GM23338 (cell line): ENCODE data around the gene TGOLN2. TPM values are rescaled to one million over a fixed set of nuclear protein-coding genes. Genes with fewer than 3 reads are reported as not detected.
"Not testable (repeated sequence)": the region's sequence is repeated elsewhere in the genome, so short reads cannot be mapped to it uniquely, and the experiment has no call there.

Source experiments
- ATAC-seq: fragments of 200-7000 bp; cut with Tn5 transposase; 3 replicates; pipeline ENCODE4 v1.9.1; 2020
- DNase-seq: peaks from one replicate; pipeline ENCODE4 v3.0.0-alpha.2; 2015; ENCODE audit warnings: low spot score
- H2AFZ ChIP-seq: fragments of 200-600 bp; sonication (generic); 2 replicates; pipeline ENCODE4 v1.8.0; 2016; ENCODE audit warnings: antibody characterized with exemption, mild to moderate bottlenecking, moderate library complexity
- H3F3A ChIP-seq: fragments of 200-600 bp; sonication (generic); replicated peaks from 2 replicates; pipeline ENCODE4 v1.8.0; 2017; ENCODE audit warnings: antibody characterized with exemption, mixed run types, low read depth
- H3K27ac ChIP-seq: fragments of 200-600 bp; sonication (generic); 2 replicates; pipeline ENCODE4 v1.6.1; 2016; ENCODE audit warnings: low read depth
- H3K27me3 ChIP-seq: fragments of 200-600 bp; sonication (generic); 2 replicates; pipeline ENCODE4 v1.8.0; 2016; ENCODE audit warnings: mild to moderate bottlenecking, mixed run types, moderate library complexity; ENCODE audit not compliant: insufficient read depth
- H3K36me3 ChIP-seq: fragments of 200-600 bp; sonication (generic); 2 replicates; pipeline ENCODE4 v1.8.0; 2016; ENCODE audit warnings: mild to moderate bottlenecking; ENCODE audit not compliant: insufficient read depth
- H3K4me1 ChIP-seq: fragments of 200-600 bp; sonication (generic); 2 replicates; pipeline ENCODE4 v1.8.0; 2016; ENCODE audit warnings: mild to moderate bottlenecking, moderate library complexity; ENCODE audit not compliant: insufficient read depth
- H3K4me2 ChIP-seq: fragments of 200-600 bp; sonication (generic); 2 replicates; pipeline ENCODE4 v1.7.1; 2017; ENCODE audit warnings: mixed run types
- H3K4me3 ChIP-seq: fragments of 200-600 bp; sonication (generic); 2 replicates; pipeline ENCODE4 v1.6.1; 2016; ENCODE audit warnings: mixed run types
- H3K79me2 ChIP-seq: fragments of 200-600 bp; sonication (generic); replicated peaks from 2 replicates; pipeline ENCODE4 v1.8.0; 2017; ENCODE audit warnings: mild to moderate bottlenecking; ENCODE audit not compliant: insufficient read depth
- H3K9me2 ChIP-seq: fragments of 200-600 bp; sonication (generic); 2 replicates; pipeline ENCODE4 v1.8.0; 2017; ENCODE audit not compliant: insufficient read depth
- H4K20me1 ChIP-seq: fragments of 200-600 bp; sonication (generic); replicated peaks from 2 replicates; pipeline ENCODE4 v1.8.0; 2017; ENCODE audit warnings: mild to moderate bottlenecking; ENCODE audit not compliant: insufficient read depth
- H3K27ac Mint-ChIP-seq: 2 replicates; pipeline ENCODE4 v1.8.0; 2020; ENCODE audit warnings: inconsistent platforms, mild to moderate bottlenecking, moderate library complexity, mixed read lengths
- H3K27me3 Mint-ChIP-seq: 3 replicates; pipeline ENCODE4 v1.8.0; 2022; ENCODE audit warnings: low read depth, mild to moderate bottlenecking, moderate library complexity, mixed read lengths, inconsistent platforms; ENCODE audit not compliant: insufficient read depth, poor library complexity
- H3K36me3 Mint-ChIP-seq: 3 replicates; pipeline ENCODE4 v1.8.0; 2021; ENCODE audit warnings: low read depth, mild to moderate bottlenecking, inconsistent platforms, moderate library complexity, mixed read lengths
- H3K4me1 Mint-ChIP-seq: 3 replicates; pipeline ENCODE4 v1.8.0; 2020; ENCODE audit warnings: mild to moderate bottlenecking, inconsistent platforms, mixed read lengths
- H3K4me3 Mint-ChIP-seq: 3 replicates; pipeline ENCODE4 v1.8.0; 2021; ENCODE audit warnings: moderate library complexity, mild to moderate bottlenecking, inconsistent platforms, mixed read lengths
- H3K9me3 Mint-ChIP-seq: 3 replicates; pipeline ENCODE4 v1.8.0; 2020; ENCODE audit warnings: moderate library complexity, mild to moderate bottlenecking, inconsistent platforms, mixed read lengths
- CREB1 ChIP-seq: fragments of 250-450 bp; sonication (Bioruptor Pico); IDR thresholded peaks from 2 replicates; pipeline ENCODE4 v1.5.0; 2020; ENCODE audit warnings: low read depth, mild to moderate bottlenecking, moderate library complexity
- ETS1 ChIP-seq: IDR thresholded peaks from 2 replicates; pipeline ENCODE4 v1.6.1; 2016; ENCODE audit warnings: antibody characterized with exemption
- EZH2phosphoT487 ChIP-seq: fragments of 200-600 bp; sonication (generic); IDR thresholded peaks from one replicate; pipeline ENCODE4 v1.8.1; 2018; ENCODE audit warnings: antibody characterized with exemption; ENCODE audit not compliant: unreplicated experiment
- JUNB ChIP-seq: IDR thresholded peaks from one replicate; pipeline ENCODE4 v1.6.1; 2016; ENCODE audit warnings: antibody characterized with exemption; ENCODE audit not compliant: unreplicated experiment
- POLR2AphosphoS5 ChIP-seq: IDR thresholded peaks from 2 replicates; pipeline ENCODE4 v1.6.1; 2016; ENCODE audit warnings: antibody characterized with exemption, low read depth
- REST ChIP-seq: IDR thresholded peaks from one replicate; pipeline ENCODE4 v1.6.1; 2018; ENCODE audit warnings: antibody characterized with exemption; ENCODE audit not compliant: unreplicated experiment
- STAT1 ChIP-seq: IDR thresholded peaks from one replicate; pipeline ENCODE4 v1.6.1; 2016; ENCODE audit warnings: antibody characterized with exemption; ENCODE audit not compliant: unreplicated experiment
- ZNF114 ChIP-seq: fragments of 250-450 bp; sonication (Bioruptor Pico); IDR thresholded peaks from 2 replicates; pipeline ENCODE4 v1.5.0; 2020; ENCODE audit warnings: mild to moderate bottlenecking, moderate library complexity
- ZNF331 ChIP-seq: fragments of 250-450 bp; sonication (Bioruptor Pico); IDR thresholded peaks from 2 replicates; pipeline ENCODE4 v1.5.0; 2020; ENCODE audit warnings: low read depth, mild to moderate bottlenecking, moderate library complexity
- polyA plus RNA-seq: library from polyadenylated mRNA; unstranded; fragments of >200 nt; fragmentation: Nextera tagmentation; extraction: Ambion mirVana; gene quantifications from 2 replicates; pipeline ENCODE4 v1.2.1, GENCODE V29; 2016
- total RNA-seq: library from RNA; depleted of rRNA; stranded (reverse); fragments of >200 nt; shearing (Covaris generic); gene quantifications from 2 replicates; pipeline ENCODE4 v1.2.3, GENCODE V29; 2014
- TF ChIP-seq, protein P1 (sequence below): fragments of 250-450 bp; sonication (Bioruptor Pico); IDR thresholded peaks from 2 replicates; pipeline ENCODE4 v1.5.0; 2020; ENCODE audit warnings: mild to moderate bottlenecking, moderate library complexity

TGOLN2 gene
- total and polyA plus RNA-seq, 2 experiments from 2014 or later = 20.8 to 48.3 TPM

DNA sequence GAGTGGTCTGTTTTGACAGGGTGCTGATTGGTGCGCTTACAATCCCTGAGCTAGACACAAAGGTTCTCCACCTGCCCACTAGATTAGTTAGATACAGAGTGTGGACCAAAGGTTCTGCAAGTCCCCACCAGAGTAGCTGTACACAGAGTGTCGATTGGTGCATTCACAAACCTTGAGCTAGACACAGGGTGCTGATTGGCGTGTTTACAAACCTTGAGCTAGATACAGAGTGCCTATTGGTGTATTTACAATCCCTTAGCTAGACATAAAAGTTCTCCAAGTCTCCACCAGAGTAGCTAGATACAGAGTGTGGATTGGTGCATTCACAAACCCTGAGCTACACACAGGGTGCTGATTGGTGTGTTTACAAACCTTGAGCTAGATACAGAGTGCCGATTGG, 6.1 kb upstream of the TGOLN2 start:
- not testable (repeated sequence) for ATAC-seq, H4K20me1 ChIP-seq, DNase-seq, H3K27ac Mint-ChIP-seq, H3K27ac ChIP-seq, H3K4me3 Mint-ChIP-seq, H2AFZ ChIP-seq, H3K27me3 ChIP-seq, H3F3A ChIP-seq, H3K4me2 ChIP-seq, H3K36me3 ChIP-seq, H3K79me2 ChIP-seq, H3K27me3 Mint-ChIP-seq, H3K9me2 ChIP-seq, H3K36me3 Mint-ChIP-seq, H3K4me3 ChIP-seq, H3K9me3 Mint-ChIP-seq
- H3K4me1 Mint-ChIP-seq = peaks cover 21% of the 10 kb centered on the region; the same call in 2 of the 3 replicates
- H3K4me1 ChIP-seq = peaks cover 12% of the 10 kb centered on the region; the same call in 1 of the 2 replicates

- DNase-seq (no peak), ATAC-seq (peak; percentile 3; the same call in 1 of the 3 replicates)
- Histone ChIP-seq H3F3A (no peaks in the 10 kb centered on the region), H3K36me3 (no peaks in the 10 kb centered on the region; the same call in 1 of the 2 replicates), H3K4me3 (no peak overlapping the region), H3K79me2 (peaks cover 15% of the 10 kb centered on the region), H3K4me2 (no peak overlapping the region), H3K9me2 (no peaks in the 10 kb centered on the region), H4K20me1 (peaks cover 9% of the 10 kb centered on the region), H3K4me1 (peaks cover 30% of the 10 kb centered on the region), H2AFZ (0 out of 2 replicates have a peak overlapping the region, but pooled peaks have one; percentile 16), H3K27ac (no peak overlapping the region), H3K27me3 (no peaks in the 10 kb centered on the region)
- H3K27ac Mint-ChIP-seq = no peak overlapping the region
- peaks cover 32% of the 10 kb centered on the region for H3K4me1 Mint-ChIP-seq
- no peak overlapping the region for H3K4me3 Mint-ChIP-seq
- peaks cover 9% of the 10 kb centered on the region for H3K27me3 Mint-ChIP-seq
- peaks cover 14% of the 10 kb centered on the region for H3K36me3 Mint-ChIP-seq
- H3K9me3 Mint-ChIP-seq = peaks cover 8% of the 10 kb centered on the region
- TF ChIP-seq STAT1 = no peak
- no peak for TF ChIP-seq CREB1 (CRISPR knock-in tag)
- no peak for TF ChIP-seq ETS1
- no peak for TF ChIP-seq ZNF331 (CRISPR knock-in tag)
- TF ChIP-seq REST = no peak
- no peak for TF ChIP-seq JUNB
- no peak for TF ChIP-seq EZH2phosphoT487
- no peak for TF ChIP-seq ZNF114 (CRISPR knock-in tag)
- TF ChIP-seq, protein P1, sequence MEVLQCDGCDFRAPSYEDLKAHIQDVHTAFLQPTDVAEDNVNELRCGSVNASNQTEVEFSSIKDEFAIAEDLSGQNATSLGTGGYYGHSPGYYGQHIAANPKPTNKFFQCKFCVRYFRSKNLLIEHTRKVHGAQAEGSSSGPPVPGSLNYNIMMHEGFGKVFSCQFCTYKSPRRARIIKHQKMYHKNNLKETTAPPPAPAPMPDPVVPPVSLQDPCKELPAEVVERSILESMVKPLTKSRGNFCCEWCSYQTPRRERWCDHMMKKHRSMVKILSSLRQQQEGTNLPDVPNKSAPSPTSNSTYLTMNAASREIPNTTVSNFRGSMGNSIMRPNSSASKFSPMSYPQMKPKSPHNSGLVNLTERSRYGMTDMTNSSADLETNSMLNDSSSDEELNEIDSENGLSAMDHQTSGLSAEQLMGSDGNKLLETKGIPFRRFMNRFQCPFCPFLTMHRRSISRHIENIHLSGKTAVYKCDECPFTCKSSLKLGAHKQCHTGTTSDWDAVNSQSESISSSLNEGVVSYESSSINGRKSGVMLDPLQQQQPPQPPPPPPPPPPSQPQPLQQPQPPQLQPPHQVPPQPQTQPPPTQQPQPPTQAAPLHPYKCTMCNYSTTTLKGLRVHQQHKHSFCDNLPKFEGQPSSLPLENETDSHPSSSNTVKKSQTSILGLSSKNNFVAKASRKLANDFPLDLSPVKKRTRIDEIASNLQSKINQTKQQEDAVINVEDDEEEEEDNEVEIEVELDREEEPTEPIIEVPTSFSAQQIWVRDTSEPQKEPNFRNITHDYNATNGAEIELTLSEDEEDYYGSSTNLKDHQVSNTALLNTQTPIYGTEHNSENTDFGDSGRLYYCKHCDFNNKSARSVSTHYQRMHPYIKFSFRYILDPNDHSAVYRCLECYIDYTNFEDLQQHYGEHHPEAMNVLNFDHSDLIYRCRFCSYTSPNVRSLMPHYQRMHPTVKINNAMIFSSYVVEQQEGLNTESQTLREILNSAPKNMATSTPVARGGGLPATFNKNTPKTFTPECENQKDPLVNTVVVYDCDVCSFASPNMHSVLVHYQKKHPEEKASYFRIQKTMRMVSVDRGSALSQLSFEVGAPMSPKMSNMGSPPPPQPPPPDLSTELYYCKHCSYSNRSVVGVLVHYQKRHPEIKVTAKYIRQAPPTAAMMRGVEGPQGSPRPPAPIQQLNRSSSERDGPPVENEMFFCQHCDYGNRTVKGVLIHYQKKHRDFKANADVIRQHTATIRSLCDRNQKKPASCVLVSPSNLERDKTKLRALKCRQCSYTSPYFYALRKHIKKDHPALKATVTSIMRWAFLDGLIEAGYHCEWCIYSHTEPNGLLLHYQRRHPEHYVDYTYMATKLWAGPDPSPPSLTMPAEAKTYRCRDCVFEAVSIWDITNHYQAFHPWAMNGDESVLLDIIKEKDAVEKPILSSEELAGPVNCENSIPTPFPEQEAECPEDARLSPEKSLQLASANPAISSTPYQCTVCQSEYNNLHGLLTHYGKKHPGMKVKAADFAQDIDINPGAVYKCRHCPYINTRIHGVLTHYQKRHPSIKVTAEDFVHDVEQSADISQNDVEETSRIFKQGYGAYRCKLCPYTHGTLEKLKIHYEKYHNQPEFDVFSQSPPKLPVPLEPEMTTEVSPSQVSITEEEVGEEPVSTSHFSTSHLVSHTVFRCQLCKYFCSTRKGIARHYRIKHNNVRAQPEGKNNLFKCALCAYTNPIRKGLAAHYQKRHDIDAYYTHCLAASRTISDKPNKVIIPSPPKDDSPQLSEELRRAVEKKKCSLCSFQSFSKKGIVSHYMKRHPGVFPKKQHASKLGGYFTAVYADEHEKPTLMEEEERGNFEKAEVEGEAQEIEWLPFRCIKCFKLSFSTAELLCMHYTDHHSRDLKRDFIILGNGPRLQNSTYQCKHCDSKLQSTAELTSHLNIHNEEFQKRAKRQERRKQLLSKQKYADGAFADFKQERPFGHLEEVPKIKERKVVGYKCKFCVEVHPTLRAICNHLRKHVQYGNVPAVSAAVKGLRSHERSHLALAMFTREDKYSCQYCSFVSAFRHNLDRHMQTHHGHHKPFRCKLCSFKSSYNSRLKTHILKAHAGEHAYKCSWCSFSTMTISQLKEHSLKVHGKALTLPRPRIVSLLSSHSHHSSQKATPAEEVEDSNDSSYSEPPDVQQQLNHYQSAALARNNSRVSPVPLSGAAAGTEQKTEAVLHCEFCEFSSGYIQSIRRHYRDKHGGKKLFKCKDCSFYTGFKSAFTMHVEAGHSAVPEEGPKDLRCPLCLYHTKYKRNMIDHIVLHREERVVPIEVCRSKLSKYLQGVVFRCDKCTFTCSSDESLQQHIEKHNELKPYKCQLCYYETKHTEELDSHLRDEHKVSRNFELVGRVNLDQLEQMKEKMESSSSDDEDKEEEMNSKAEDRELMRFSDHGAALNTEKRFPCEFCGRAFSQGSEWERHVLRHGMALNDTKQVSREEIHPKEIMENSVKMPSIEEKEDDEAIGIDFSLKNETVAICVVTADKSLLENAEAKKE (CRISPR knock-in tag) = no peak
- no peak for TF ChIP-seq POLR2AphosphoS5
Measured at GRCh38 chr2:85330839-85331636, 3.2 kb upstream of the TGOLN2 start.
